Neuron (in vitro differentiated cells): ENCODE results near the gene FN3K.
"Not testable (repeated sequence)": the region's sequence is repeated elsewhere in the genome, so short reads cannot be mapped to it uniquely, and the experiment has no call there.

Source experiments
- H2AFZ ChIP-seq: one replicate; pipeline ENCODE4 v1.6.1; 2013; ENCODE audit warnings: low read depth, mild to moderate bottlenecking, inconsistent platforms, low read length, moderate library complexity
- H3K27me3 ChIP-seq: one replicate; pipeline ENCODE4 v1.6.1; 2013; ENCODE audit warnings: low read length; ENCODE audit not compliant: insufficient read depth
- H3K36me3 ChIP-seq: one replicate; pipeline ENCODE4 v1.6.1; 2013; ENCODE audit warnings: low read length; ENCODE audit not compliant: insufficient read depth
- H3K4me1 ChIP-seq: one replicate; pipeline ENCODE4 v1.6.1; 2013; ENCODE audit warnings: low read length; ENCODE audit not compliant: insufficient read depth
- H3K4me3 ChIP-seq: 2 replicates; pipeline ENCODE4 v1.5.1; 2013; ENCODE audit warnings: mild to moderate bottlenecking, low read length, moderate library complexity
- H3K9me3 ChIP-seq: one replicate; pipeline ENCODE4 v1.6.1; 2013; ENCODE audit warnings: low read length

The FN3K gene

GRCh38 chr17:82779541-82779940, 44.1 kb downstream of the FN3K start:
- H3K4me1 ChIP-seq, result peaks cover 4% of the 10 kb centered on the region
- H3K9me3 ChIP-seq, result peaks cover 5% of the 10 kb centered on the region
- no peaks in the 10 kb centered on the region for H3K27me3 ChIP-seq
- peaks cover 46% of the 10 kb centered on the region for H3K36me3 ChIP-seq
- no peak overlapping the region for H3K4me3 ChIP-seq
- H2AFZ ChIP-seq, result no peak overlapping the region

GRCh38 chr17:82780195-82780594, 44.8 kb downstream of the FN3K start:
- no peak overlapping the region for H3K4me3 ChIP-seq
- no peaks in the 10 kb centered on the region for H3K27me3 ChIP-seq
- peaks cover 4% of the 10 kb centered on the region for H3K4me1 ChIP-seq
- H3K9me3 ChIP-seq, result peaks cover 5% of the 10 kb centered on the region
- H3K36me3 ChIP-seq, result peaks cover 42% of the 10 kb centered on the region
- H2AFZ ChIP-seq, result no peak overlapping the region

GRCh38 chr17:82780971-82781893, 45.8 kb downstream of the FN3K start:
- Histone ChIP-seq H3K27me3 (no peaks in the 10 kb centered on the region), H3K36me3 (peaks cover 35% of the 10 kb centered on the region)

DNA sequence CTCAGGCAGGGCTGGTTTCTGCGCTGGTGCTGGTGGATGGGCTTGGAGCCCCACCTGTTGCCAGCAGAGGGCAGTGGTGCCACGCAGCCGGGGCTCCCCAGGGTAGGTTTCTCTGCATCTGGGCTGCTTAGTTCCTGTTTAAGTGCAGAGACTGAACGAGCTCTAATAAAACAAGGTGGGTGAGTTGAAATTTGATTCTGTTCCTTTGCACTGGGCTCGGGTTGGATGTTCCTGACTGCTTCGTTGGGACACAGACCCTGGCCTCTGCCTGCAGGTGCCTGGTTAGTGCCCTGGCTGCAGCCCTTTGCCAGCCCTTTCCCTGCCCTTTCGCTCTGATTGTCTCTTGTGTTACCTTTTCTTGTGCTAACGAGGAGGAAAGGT, 46.5 kb downstream of the FN3K start:
- Histone ChIP-seq H2AFZ (no peak overlapping the region), H3K4me1 (peaks cover 4% of the 10 kb centered on the region), H3K9me3 (no peaks in the 10 kb centered on the region), H3K36me3 (peaks cover 32% of the 10 kb centered on the region), H3K27me3 (no peaks in the 10 kb centered on the region), H3K4me3 (no peak overlapping the region)

More at GRCh38 chr17:82780971-82781893, 45.8 kb downstream of the FN3K start:
- Histone ChIP-seq H3K4me1 (peaks cover 4% of the 10 kb centered on the region), H3K4me3 (no peak overlapping the region), H3K9me3 (peaks cover 5% of the 10 kb centered on the region), H2AFZ (no peak overlapping the region)

DNA sequence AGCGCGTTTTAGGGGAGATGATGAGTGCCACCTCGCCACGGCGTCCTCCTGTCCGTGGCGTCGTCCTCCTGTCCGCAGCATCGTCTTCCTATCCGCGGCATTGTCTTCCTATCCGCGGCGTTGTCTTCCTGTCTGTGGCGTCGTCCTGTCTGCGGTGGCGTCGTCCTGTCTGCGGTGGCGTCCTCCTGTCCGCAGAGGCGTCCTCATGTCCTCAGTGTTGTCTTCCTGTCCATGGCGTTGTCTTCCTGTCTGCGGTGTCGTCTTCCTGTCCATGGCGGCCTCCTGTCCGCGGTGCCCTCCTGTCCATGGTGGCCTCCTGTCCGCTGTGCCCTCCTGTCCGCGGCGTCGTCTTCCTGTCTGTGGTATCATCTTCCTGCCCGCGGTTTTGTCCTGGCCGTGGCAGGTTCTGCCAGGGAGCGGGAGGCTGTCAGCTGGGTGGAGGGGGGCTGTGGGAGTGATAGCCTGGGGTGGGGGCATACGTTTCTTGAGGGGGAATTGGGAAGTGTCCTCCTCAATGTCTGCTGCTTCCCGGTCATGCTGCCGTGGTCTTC, 47.3 kb downstream of the FN3K start:
- H3K4me1 ChIP-seq, result peaks cover 4% of the 10 kb centered on the region
- no peaks in the 10 kb centered on the region for H3K27me3 ChIP-seq
- no peaks in the 10 kb centered on the region for H3K9me3 ChIP-seq
- H2AFZ ChIP-seq, result no peak overlapping the region
- peaks cover 30% of the 10 kb centered on the region for H3K36me3 ChIP-seq
- no peak overlapping the region for H3K4me3 ChIP-seq

DNA sequence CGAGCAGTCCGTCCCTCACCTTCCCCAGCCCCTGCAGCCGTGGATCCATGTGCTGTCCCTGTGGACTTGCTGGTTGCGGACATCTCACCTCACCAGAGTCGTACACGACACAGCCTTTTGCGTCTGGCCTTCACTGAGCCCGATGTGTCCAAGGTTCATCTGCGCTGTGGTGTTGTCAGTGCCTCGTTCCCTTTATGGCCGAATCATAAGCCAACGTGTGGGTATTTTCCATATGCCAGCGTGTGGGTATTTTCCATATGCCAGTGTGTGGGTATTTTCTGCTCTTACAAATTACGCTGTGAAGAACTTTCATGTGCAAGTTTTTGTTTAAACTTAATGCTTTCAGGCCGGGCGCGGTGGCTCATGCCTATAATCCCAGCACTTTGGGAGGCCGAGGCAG, 48.1 kb downstream of the FN3K start:
- no peaks in the 10 kb centered on the region for H3K9me3 ChIP-seq
- H3K27me3 ChIP-seq, result no peaks in the 10 kb centered on the region
- H3K4me3 ChIP-seq, result no peak overlapping the region
- peaks cover 4% of the 10 kb centered on the region for H3K4me1 ChIP-seq
- peaks cover 30% of the 10 kb centered on the region for H3K36me3 ChIP-seq
- no peak overlapping the region for H2AFZ ChIP-seq

DNA sequence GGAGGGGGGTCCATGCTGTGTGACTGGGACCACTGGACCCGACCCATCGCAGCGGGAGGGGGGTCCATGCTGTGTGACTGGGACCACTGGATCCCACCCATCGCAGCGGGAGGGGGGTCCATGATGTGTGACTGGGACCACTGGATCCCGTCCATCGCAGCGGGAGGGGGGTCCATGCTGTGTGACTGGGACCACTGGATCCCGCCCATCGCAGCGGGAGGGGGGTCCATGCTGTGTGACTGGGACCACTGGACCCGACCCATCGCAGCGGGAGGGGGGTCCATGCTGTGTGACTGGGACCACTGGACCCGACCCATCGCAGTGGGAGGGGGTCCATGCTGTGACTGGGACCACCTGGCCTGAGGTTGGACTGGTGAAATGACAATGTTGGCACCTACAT, 50.2 kb downstream of the FN3K start:
- not testable (repeated sequence) for H3K27me3 ChIP-seq, H3K9me3 ChIP-seq, H3K4me1 ChIP-seq, H3K4me3 ChIP-seq, H2AFZ ChIP-seq
- H3K36me3 ChIP-seq, result peaks cover 40% of the 10 kb centered on the region

GRCh38 chr17:82786427-82786826, 51.0 kb downstream of the FN3K start:
- Histone ChIP-seq H3K36me3 (peaks cover 44% of the 10 kb centered on the region), H3K4me3 (no peak overlapping the region), H2AFZ (no peak overlapping the region), H3K4me1 (peaks cover 4% of the 10 kb centered on the region), H3K27me3 (no peaks in the 10 kb centered on the region), H3K9me3 (no peaks in the 10 kb centered on the region)

- H3K4me3 ChIP-seq, result no peak overlapping the region
- H3K27me3 ChIP-seq, result no peaks in the 10 kb centered on the region
- H2AFZ ChIP-seq, result no peak overlapping the region
- H3K36me3 ChIP-seq, result peaks cover 42% of the 10 kb centered on the region
- no peaks in the 10 kb centered on the region for H3K9me3 ChIP-seq
- no peaks in the 10 kb centered on the region for H3K4me1 ChIP-seq
Measured at GRCh38 chr17:82787081-82787848, 51.9 kb downstream of the FN3K start.

DNA sequence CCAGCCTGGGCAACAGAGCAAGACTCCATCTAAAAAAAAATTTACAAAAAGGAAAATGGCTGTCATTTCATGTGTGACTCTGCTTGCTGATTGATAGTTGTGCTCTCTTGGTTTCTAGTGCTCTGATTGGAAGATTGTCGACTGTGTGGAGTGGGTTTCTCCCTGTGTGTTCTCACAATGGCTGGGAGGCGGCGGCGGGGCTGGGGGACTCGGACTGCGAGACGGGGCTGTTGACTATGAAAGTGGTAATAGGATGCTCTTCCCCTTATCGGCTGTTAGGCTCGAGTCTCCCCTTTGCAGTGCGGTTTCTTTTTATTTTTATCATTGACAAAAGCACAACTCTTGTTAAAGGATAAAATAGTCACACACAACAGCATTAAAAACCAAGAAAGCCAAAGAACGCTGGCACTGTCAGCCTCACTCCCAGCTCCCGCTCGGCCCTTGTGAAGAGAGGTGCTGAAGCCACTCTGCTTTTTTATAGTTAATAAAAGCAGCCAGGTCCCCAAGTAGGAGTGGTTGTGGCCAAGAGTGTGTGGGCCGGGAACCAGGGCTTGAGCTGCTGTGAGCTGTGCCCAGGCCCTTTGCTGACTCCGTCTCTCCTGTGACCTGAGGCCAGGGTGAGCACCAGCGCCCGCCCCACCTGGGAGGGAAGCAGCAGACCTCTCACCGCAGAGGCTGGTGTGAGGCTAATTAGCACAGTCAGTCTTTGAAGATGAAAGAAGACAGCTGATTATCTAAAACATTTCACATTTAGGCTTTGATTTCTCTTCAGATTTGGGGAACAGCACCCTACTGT, 53.0 kb downstream of the FN3K start:
- H3K27me3 ChIP-seq, result no peaks in the 10 kb centered on the region
- no peak overlapping the region for H2AFZ ChIP-seq
- peaks cover 33% of the 10 kb centered on the region for H3K36me3 ChIP-seq
- H3K4me1 ChIP-seq, result no peaks in the 10 kb centered on the region
- no peak overlapping the region for H3K4me3 ChIP-seq
- H3K9me3 ChIP-seq, result no peaks in the 10 kb centered on the region

GRCh38 chr17:82789051-82789592, 53.7 kb downstream of the FN3K start:
- Histone ChIP-seq H3K4me1 (no peaks in the 10 kb centered on the region), H3K9me3 (no peaks in the 10 kb centered on the region), H2AFZ (no peak overlapping the region), H3K36me3 (peaks cover 27% of the 10 kb centered on the region), H3K27me3 (no peaks in the 10 kb centered on the region), H3K4me3 (no peak overlapping the region)

DNA sequence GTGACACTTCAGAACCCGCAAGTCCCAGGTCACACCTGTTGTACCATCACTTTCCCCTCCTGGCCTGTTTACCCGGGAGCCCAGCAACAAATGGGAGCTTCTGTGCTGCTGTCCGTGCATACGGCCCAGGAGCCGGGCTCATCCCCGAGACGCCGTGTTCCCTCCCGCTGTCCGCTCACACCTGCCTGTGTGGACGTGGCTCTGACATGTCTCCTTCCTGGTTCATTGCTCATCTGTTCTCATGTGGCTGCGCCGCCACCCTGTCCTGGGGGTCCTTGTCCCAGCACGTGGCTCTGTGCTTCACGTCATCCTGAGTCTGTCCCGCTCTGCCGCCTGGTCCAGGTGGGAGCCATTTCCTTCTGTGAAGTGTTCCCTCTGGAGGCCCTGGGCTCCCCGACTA, 54.4 kb downstream of the FN3K start:
- H3K9me3 ChIP-seq, result no peaks in the 10 kb centered on the region
- no peak overlapping the region for H3K4me3 ChIP-seq
- peaks cover 20% of the 10 kb centered on the region for H3K36me3 ChIP-seq
- no peak overlapping the region for H2AFZ ChIP-seq
- no peaks in the 10 kb centered on the region for H3K4me1 ChIP-seq
- no peaks in the 10 kb centered on the region for H3K27me3 ChIP-seq
